Fibroblast of skin of scalp (primary cell): Measurements from ENCODE around the gene NPY4R.
"Not testable (repeated sequence)": the region's sequence is repeated elsewhere in the genome, so short reads cannot be mapped to it uniquely, and the experiment has no call there.

Experiments
- DNase-seq: peaks from one replicate; pipeline ENCODE4 v3.0.0-alpha.2; 2013

The NPY4R gene

GRCh38 chr10:46455992-46456391 lies 9.8 kb downstream of the NPY4R start:
- not testable (repeated sequence) for DNase-seq

GRCh38 chr10:46451365-46451764 lies 14.4 kb downstream of the NPY4R start:
- DNase-seq = not testable (repeated sequence)

GRCh38 chr10:46450829-46451228 lies 14.9 kb downstream of the NPY4R start:
- DNase-seq = not testable (repeated sequence)

- not testable (repeated sequence) for DNase-seq
Observed at GRCh38 chr10:46447439-46447838, 18.3 kb downstream of the NPY4R start.

- DNase-seq = not testable (repeated sequence)
Observed at GRCh38 chr10:46445389-46446122, 20.2 kb downstream of the NPY4R start.

GRCh38 chr10:46443422-46443821 lies 22.3 kb downstream of the NPY4R start:
- not testable (repeated sequence) for DNase-seq

- DNase-seq = not testable (repeated sequence)
Observed at GRCh38 chr10:46442706-46443275, 23.0 kb downstream of the NPY4R start.

- not testable (repeated sequence) for DNase-seq
Observed at GRCh38 chr10:46441837-46442278, 23.9 kb downstream of the NPY4R start.

GRCh38 chr10:46440942-46441341 lies 24.8 kb downstream of the NPY4R start:
- DNase-seq = not testable (repeated sequence)

- not testable (repeated sequence) for DNase-seq
Observed at GRCh38 chr10:46423550-46423949, 42.2 kb downstream of the NPY4R start.

GRCh38 chr10:46419570-46420379 lies 46.0 kb downstream of the NPY4R start:
- DNase-seq = not testable (repeated sequence)

GRCh38 chr10:46418283-46418682 lies 47.5 kb downstream of the NPY4R start:
- DNase-seq = not testable (repeated sequence)

- DNase-seq = not testable (repeated sequence)
Observed at GRCh38 chr10:46415291-46415690, 50.5 kb downstream of the NPY4R start.

GRCh38 chr10:46412665-46413064 lies 53.1 kb downstream of the NPY4R start:
- DNase-seq = not testable (repeated sequence)

- DNase-seq = not testable (repeated sequence)
Observed at GRCh38 chr10:46411123-46411522, 54.6 kb downstream of the NPY4R start.
